DOHH2 (cell line): ENCODE measurements around the gene HS3ST4.

ENCODE experiments used
- H3F3A ChIP-seq: fragments of 200-600 bp; sonication (generic), shearing (Covaris generic); 2 replicates; pipeline ENCODE4 v1.6.0; 2016; ENCODE audit warnings: antibody characterized with exemption, mild to moderate bottlenecking; ENCODE audit not compliant: control insufficient read depth, insufficient read depth
- H3K27ac ChIP-seq: fragments of 200-600 bp; sonication (generic); 2 replicates; pipeline ENCODE4 v1.5.1; 2014; ENCODE audit warnings: low read depth, mild to moderate bottlenecking, low read length, moderate library complexity
- H3K27me3 ChIP-seq: fragments of 200-600 bp; sonication (generic); 2 replicates; pipeline ENCODE4 v1.6.1; 2014; ENCODE audit warnings: mild to moderate bottlenecking, low read length, mixed read lengths; ENCODE audit not compliant: control insufficient read depth
- H3K36me3 ChIP-seq: fragments of 200-600 bp; sonication (generic); 2 replicates; pipeline ENCODE4 v1.6.1; 2014; ENCODE audit warnings: mild to moderate bottlenecking, low read length, moderate library complexity, mixed read lengths; ENCODE audit not compliant: control insufficient read depth
- H3K4me1 ChIP-seq: fragments of 200-600 bp; sonication (generic); 2 replicates; pipeline ENCODE4 v1.6.1; 2014; ENCODE audit warnings: mild to moderate bottlenecking, low read length, mixed read lengths; ENCODE audit not compliant: control insufficient read depth
- H3K4me2 ChIP-seq: fragments of 200-600 bp; sonication (generic); 2 replicates; pipeline ENCODE4 v1.6.0; 2014; ENCODE audit warnings: mild to moderate bottlenecking, low read length, moderate library complexity
- H3K4me3 ChIP-seq: fragments of 200-600 bp; sonication (generic); 2 replicates; pipeline ENCODE4 v1.5.1; 2014; ENCODE audit warnings: mild to moderate bottlenecking, low read length, mixed read lengths
- H3K79me2 ChIP-seq: fragments of 200-600 bp; sonication (generic); 2 replicates; pipeline ENCODE4 v1.6.1; 2014; ENCODE audit warnings: mild to moderate bottlenecking, low read length, mixed read lengths; ENCODE audit not compliant: control insufficient read depth
- H3K9me2 ChIP-seq: fragments of 200-600 bp; sonication (generic); replicated peaks from 2 replicates; pipeline ENCODE4 v1.6.1; 2014; ENCODE audit warnings: mild to moderate bottlenecking, low read length, mixed read lengths; ENCODE audit not compliant: control insufficient read depth
- H3K9me3 ChIP-seq: fragments of 200-600 bp; sonication (generic); 2 replicates; pipeline ENCODE4 v1.6.1; 2014; ENCODE audit warnings: antibody characterized with exemption, low read length, mixed read lengths; ENCODE audit not compliant: control insufficient read depth, insufficient read depth
- H4K20me1 ChIP-seq: fragments of 200-600 bp; sonication (generic); 2 replicates; pipeline ENCODE4 v1.6.0; 2014; ENCODE audit warnings: low read depth, mild to moderate bottlenecking, antibody characterized with exemption, low read length, moderate library complexity; ENCODE audit not compliant: control insufficient read depth, insufficient read depth
- CTCF ChIP-seq: fragments of 200-600 bp; sonication (generic); IDR thresholded peaks from one replicate; pipeline ENCODE4 v1.5.1; 2014; ENCODE audit warnings: antibody characterized with exemption, mild to moderate bottlenecking, low read depth, low read length; ENCODE audit not compliant: poor library complexity, severe bottlenecking
- EZH2phosphoT487 ChIP-seq: fragments of 200-600 bp; sonication (generic); IDR thresholded peaks from 2 replicates; pipeline ENCODE4 v1.6.1; 2017; ENCODE audit warnings: borderline replicate concordance, mild to moderate bottlenecking, antibody characterized with exemption, low read length, moderate library complexity, mixed read lengths

Gene HS3ST4

GRCh38 chr16:25931473-25932035 lies 239.8 kb downstream of the HS3ST4 start:
- H4K20me1 ChIP-seq: no peaks in the 10 kb centered on the region
- TF ChIP-seq EZH2phosphoT487 (no peak), CTCF (no peak)
- no peaks in the 10 kb centered on the region for H3K9me3 ChIP-seq
- no peaks in the 10 kb centered on the region for H3K9me2 ChIP-seq
- H3K36me3 ChIP-seq: no peaks in the 10 kb centered on the region
- no peaks in the 10 kb centered on the region for H3K27me3 ChIP-seq
- H3K4me3 ChIP-seq: no peak overlapping the region
- H3K27ac ChIP-seq: no peak overlapping the region
- no peaks in the 10 kb centered on the region for H3K4me1 ChIP-seq
- H3F3A ChIP-seq: no peaks in the 10 kb centered on the region
- H3K79me2 ChIP-seq: no peaks in the 10 kb centered on the region
- H3K4me2 ChIP-seq: no peak overlapping the region

DNA sequence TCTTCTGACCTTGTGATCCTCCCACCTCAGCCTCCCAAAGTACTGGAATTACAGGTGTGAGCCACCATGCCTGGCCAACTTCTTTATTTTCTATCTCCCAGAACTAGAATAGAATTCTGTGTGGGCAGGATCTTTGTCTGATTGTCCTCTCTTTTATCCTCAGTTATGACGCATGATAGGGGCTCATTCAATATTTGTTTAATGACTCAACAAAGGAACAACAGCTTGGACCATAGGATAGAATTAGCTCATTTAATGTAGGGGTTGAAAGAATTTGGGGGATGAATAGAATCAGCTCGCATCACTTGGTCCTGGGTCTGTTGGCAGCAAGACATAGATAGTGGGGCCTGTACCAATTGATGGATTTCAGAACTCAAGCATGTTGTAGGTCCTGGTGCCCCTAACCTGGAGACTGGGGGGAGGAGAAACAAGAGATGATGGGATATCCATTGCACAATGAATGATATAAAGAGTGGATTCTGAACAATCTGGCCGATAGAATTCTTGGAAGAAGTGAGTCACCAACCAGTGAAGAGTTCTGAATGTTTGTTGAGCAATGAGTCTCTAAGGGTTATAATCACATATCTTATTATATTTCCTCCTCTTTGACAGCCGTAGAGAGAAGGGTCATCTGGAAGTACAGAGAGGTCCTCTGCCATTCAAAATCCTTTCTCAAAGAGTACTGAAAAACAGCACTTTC lies 250.2 kb downstream of the HS3ST4 start:
- H3K4me3 ChIP-seq: no peak overlapping the region
- no peak overlapping the region for H3K4me2 ChIP-seq
- no peaks in the 10 kb centered on the region for H3K79me2 ChIP-seq
- H3K27ac ChIP-seq: no peak overlapping the region
- H4K20me1 ChIP-seq: no peaks in the 10 kb centered on the region
- no peaks in the 10 kb centered on the region for H3F3A ChIP-seq
- TF ChIP-seq EZH2phosphoT487: no peak
- TF ChIP-seq CTCF: no peak
- no peaks in the 10 kb centered on the region for H3K36me3 ChIP-seq
- H3K9me3 ChIP-seq: no peaks in the 10 kb centered on the region
- H3K9me2 ChIP-seq: no peaks in the 10 kb centered on the region
- no peaks in the 10 kb centered on the region for H3K4me1 ChIP-seq
- H3K27me3 ChIP-seq: no peaks in the 10 kb centered on the region

GRCh38 chr16:25950586-25951281 lies 259.0 kb downstream of the HS3ST4 start:
- Histone ChIP-seq H3K4me3 (no peak overlapping the region), H3K27me3 (no peaks in the 10 kb centered on the region), H3K36me3 (no peaks in the 10 kb centered on the region)

More at GRCh38 chr16:25950586-25951281, 259.0 kb downstream of the HS3ST4 start:
- Histone ChIP-seq H3K9me2 (no peaks in the 10 kb centered on the region), H3K4me1 (no peaks in the 10 kb centered on the region), H3K4me2 (no peak overlapping the region), H3K27ac (no peak overlapping the region), H4K20me1 (no peaks in the 10 kb centered on the region), H3K79me2 (no peaks in the 10 kb centered on the region), H3K9me3 (no peaks in the 10 kb centered on the region), H3F3A (no peaks in the 10 kb centered on the region)
- TF ChIP-seq EZH2phosphoT487 (no peak), CTCF (no peak)
